ENCODE measurements around the gene TFF2. TPM values are rescaled to one million over a fixed set of nuclear protein-coding genes. Genes with fewer than 3 reads are reported as not detected.

TFF2 gene
- polyA plus RNA-seq, 4 donors: 0.26 TPM; not detected in 3

DNA sequence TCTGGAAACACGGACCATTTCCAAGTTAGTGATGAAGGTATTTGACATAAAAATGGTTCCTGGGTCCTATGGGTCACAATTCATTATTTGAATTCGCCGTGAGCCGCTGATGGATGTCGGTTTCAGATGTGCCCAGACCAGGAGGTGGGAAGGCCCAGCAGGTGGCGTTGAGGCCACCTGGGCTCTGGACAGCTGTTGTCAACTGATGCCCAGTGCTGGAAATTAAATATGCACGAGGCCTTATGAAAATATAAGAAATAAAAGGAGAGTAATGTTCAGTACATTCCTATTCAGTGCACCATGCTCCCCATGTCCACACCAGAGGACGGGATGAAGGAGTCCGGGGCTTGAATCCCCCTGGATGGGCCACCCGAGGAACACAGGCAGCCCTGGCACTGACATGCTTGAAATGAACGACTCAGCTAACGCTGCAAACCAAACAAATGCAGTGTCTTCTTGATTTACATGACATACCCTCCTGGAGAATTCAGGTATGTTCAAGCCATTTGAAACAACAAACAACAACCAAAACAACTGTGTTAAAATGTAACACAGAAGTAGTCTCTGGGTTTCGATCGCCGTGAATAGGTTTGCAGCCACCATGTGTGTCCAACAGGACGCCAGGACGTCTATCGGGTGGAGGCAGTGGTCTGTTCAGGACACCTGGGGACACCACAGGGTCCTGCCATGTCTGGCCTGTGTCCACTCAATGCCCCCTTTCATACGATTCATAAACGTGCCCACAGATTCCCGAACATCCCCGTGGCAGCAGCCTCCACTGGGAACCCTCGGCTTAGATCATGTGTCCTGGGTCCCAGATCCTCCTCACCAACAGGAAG is 41.7 kb downstream of the TFF2 start:
- no peak for DNase-seq (ENCODE audit: low read depth in 4 of 4, low spot score in 3 of 4)

DNA sequence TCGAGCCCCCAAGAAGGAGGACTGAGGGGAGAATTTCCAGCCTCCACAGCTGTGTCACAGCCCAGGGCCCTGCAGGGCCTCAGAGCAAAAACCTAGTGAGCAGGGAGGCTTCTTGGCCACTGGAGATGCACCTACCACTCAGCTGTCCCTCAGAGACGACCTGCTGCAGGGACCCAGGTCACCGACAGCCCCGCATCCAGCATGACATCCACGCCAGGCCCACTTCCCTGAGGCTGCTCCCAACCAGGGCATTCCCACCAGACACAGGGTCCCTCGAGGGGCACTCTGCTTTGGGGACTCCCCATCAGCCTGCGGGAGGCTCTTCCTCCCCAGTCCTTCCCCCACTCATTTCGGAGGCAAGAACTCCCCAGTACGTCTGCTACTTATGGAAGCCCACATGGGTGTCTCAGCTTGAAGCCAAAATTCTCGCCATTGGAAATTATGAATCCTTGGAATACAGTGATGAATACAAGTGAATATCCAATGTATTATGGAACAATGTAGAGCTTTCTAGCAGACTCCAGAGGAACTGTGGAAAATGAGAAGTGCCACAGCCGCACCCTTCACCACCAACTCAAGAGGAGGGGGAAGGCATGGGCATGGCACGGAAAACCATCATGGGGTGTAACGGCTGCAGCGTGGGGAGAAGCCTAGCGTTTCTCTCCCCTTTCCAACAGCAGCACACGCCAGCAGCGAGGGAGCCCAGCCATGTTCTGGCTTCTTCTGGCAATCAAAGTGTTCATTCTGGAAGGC is 42.5 kb downstream of the TFF2 start:
- no peak for DNase-seq (ENCODE audit: low read depth in 4 of 4, low spot score in 3 of 4)

- no peak for DNase-seq (ENCODE audit: low read depth in 4 of 4, low spot score in 3 of 4)
Observed at GRCh38 chr21:42307106-42307505, 43.7 kb downstream of the TFF2 start.

DNA sequence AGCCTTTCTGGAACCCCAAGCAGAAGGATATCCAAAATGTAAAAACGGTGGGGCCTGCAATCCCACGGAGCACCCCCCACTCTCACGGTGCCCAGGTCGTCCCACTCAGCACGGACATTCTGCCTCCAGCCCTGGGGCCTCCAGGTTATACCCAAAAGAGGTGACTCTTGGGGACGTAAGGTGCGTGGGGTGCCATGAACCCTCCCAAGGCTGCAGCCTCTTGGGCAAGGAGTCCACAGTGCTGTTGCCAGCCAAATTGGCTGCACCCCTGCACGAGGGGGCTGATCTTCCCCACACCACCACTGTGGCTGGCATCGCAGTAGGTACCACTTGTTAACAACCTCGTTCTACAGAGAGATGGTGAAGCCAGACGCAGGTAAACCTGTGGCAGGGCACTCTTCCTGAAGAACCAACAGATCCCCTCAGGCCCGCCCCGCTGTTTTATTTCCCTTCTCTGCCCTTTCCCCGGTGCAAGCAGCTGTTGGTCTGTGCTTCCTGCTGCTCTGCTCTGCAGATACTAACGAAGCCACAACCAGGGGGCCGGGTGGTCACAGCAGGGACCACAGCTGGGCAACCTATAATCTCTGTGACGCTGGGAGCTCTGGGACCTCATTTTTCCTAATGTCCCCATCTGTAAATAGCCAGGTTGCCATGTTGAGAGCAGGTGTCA is 44.3 kb downstream of the TFF2 start:
- no peak for DNase-seq (ENCODE audit: low read depth in 4 of 4, low spot score in 3 of 4)

DNA sequence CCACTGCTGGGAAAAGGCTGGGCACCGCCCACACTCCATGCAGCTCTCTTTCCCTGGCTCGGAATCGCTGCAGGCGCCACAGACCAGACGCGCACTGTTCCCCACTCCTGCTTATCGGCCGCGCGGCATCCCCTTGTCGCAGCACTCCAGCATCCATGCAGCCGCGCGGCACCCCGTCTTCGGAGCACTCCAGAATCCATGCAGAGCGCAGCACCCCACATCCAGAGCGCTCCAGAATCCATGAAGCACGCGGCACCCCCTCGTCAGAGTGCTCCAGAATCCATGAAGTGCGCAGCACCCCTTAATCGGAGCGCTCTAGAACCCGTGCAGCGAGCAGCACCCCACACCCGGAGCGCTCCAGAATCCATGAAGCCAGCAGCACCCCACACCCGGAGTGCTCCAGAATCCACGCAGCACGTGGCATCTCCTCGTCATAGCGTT is 45.1 kb downstream of the TFF2 start:
- no peak for DNase-seq (ENCODE audit: low read depth in 4 of 4, low spot score in 3 of 4)

DNA sequence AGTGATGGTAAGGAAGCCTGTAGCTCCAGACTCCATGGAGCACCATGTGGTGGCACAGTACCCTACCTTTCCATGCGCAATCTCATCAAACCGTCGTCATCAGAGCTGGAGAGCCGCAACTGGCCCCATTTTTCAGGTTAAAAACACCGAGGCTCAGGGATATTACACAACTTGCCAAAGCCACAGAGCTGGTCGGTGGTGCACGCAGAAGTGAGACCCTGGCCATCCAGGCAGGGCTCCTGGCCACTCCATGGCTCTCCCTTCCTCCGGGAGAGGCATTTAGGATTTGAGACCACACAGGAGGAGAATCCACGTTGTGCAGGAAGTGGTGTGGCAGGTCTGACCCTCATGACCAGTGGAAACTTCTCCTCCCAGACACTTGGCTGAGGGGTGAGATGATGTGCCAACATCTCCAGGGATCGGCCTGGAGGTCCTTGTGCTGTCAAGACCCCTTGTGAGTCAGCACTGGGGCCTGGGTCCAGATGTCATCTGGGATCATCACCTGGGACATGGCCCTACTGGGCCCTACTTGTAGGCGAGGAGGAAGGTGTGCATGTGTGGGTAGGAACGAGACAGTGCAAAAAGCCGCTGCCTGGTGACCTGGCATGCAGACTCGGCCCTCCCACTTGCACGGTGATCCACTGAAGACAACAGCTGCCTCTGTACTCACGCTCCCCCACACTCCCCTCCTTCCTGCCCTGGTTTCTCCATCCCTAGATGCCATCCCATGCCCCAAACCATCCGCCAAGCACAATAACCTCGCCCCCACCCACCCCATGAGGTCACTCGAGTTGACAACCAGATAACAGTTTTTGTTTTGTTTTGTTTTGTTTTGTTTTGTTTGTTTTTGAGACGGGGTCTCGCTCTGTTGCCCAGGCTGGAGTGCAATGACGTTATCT is 46.0 kb downstream of the TFF2 start:
- DNase-seq (ENCODE audit: low read depth in 4 of 4, low spot score in 3 of 4): no peak

DNA sequence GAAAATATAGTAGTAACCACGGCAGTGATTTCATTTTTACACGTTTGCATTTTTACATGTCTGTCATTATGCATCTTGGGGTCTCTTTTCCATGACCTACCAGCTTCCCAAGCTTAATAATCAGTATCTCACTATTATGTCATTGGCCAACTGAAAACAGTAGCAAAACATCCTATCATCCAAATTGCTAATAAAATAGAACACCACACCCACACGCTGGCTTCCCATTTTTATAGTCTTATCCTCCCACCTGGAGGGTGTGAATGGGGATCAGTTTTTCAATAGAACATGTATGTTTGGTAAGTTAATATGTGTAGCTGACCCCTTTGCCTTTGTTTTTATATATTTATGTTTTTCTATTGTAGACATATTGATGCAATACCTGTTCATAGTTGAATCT is 47.4 kb downstream of the TFF2 start:
- DNase-seq (ENCODE audit: low read depth in 4 of 4, low spot score in 3 of 4): no peak

DNA sequence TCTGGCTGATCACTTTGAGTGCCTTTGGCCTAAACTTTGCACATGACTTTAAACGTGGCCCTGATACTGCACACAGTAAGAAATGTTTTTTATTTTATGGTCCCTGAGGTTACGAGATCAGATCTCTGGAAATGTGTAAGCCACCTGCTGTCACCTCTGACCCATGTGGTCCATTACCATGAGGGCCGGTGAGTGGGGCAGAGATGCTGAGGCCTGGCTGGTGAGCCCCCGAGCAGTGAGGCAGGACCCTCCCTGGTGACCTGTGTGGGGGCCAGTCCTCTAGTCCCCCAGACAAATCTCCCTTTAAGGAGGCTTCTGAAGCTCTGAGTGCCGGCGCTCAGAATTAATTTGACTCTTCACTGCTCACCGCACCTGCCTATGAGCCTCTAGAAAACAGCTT is 48.0 kb downstream of the TFF2 start:
- DNase-seq (ENCODE audit: low read depth in 4 of 4, low spot score in 3 of 4): no peak

GRCh38 chr21:42302076-42302650 is 48.6 kb downstream of the TFF2 start:
- no peak for DNase-seq (ENCODE audit: low read depth in 4 of 4, low spot score in 3 of 4)

- DNase-seq (ENCODE audit: low read depth in 4 of 4, low spot score in 3 of 4): no peak
Observed at GRCh38 chr21:42301371-42302075, 49.3 kb downstream of the TFF2 start.

- no peak for DNase-seq (ENCODE audit: low read depth in 4 of 4, low spot score in 3 of 4)
Observed at GRCh38 chr21:42300956-42301355, 49.8 kb downstream of the TFF2 start.

DNA sequence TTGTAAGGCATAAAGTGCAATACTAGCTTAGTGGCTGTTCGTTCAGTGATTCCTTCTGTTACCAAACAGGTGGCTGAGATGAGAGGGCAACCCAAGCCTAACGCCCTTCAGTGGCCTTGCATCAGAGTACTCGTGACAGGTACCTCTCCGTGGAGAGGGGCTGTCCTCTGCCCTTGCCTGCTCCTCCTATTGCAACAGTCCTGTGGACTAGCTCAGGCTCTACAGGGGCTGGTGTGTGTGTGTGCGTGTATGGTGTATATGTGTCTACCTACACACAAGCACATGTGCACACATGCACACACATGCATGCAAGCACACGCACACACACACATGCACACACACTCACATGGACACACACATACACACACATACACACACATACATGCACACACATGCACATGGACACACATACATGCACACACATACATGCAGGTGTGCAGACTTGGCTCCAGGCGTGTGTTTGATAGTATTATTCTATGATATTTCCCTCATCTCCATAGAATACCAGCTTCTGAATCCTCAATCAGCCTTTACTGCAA is 50.7 kb downstream of the TFF2 start:
- no peak for DNase-seq (ENCODE audit: low read depth in 4 of 4, low spot score in 3 of 4)

DNA sequence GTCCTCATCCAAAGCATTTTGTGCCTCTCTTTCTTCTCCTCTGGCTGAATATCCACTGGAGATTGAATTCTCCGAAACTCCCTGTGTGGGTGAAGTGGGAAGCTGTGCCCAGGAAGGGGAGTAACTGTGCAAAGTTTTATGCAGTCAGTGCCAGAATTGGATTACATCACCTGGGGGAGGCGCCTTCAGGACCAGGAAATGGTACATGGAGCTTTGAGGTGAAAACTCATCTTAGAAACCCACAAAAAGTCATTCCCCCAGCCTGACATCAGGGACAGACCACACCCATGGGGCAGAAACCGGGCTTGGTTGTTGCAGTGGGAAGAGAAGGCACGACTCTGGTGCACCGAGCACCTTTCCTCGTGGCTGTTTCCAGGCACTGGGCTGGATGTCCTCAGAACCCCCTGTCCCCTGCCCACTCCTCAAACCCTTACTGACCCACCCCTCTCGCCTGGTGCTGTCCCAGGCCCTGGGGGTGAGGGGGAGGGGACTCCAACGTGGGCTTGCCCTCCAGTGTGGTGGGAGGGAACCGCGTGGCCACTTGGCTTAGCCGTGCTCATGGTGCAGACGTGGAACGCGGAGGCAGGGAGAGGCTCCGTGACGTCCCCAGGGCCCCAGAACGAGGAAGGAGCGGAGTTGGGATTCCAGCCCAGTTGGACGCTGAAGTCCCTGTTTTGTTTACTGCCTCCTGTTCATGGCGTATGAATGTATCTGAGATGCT is 51.3 kb downstream of the TFF2 start:
- DNase-seq (ENCODE audit: low read depth in 4 of 4, low spot score in 3 of 4): no peak

GRCh38 chr21:42298657-42299056 is 52.1 kb downstream of the TFF2 start:
- no peak for DNase-seq (ENCODE audit: low read depth in 4 of 4, low spot score in 3 of 4)

GRCh38 chr21:42298237-42298636 is 52.6 kb downstream of the TFF2 start:
- DNase-seq (ENCODE audit: low read depth in 4 of 4, low spot score in 3 of 4): no peak

GRCh38 chr21:42297377-42297776 is 53.4 kb downstream of the TFF2 start:
- DNase-seq (ENCODE audit: low read depth in 4 of 4, low spot score in 3 of 4): no peak

GRCh38 chr21:42296501-42296900 is 54.3 kb downstream of the TFF2 start:
- DNase-seq (ENCODE audit: low read depth in 4 of 4, low spot score in 3 of 4): no peak
